Astrocyte (in vitro differentiated cells and primary cell): Measurements from ENCODE around the gene CD9.

Experiments used
- CTCF ChIP-seq: IDR thresholded peaks from 2 replicates; pipeline ENCODE4 v1.5.1; 2011; ENCODE audit warnings: low read depth, mild to moderate bottlenecking, inconsistent platforms, low read length, moderate library complexity; ENCODE audit not compliant: insufficient read depth
- EZH2 ChIP-seq: IDR thresholded peaks from 2 replicates; pipeline ENCODE4 v1.6.1; 2012; ENCODE audit warnings: mild to moderate bottlenecking, low read length, inconsistent platforms; ENCODE audit not compliant: insufficient read depth

GRCh38 chr12:6266541-6266966 is 66.4 kb downstream of the CD9 start:
- TF ChIP-seq CTCF (no peak), EZH2 (no peak)
